Measurements from ENCODE around the gene CHRM3. TPM values are rescaled to one million over a fixed set of nuclear protein-coding genes. Genes with fewer than 3 reads are reported as not detected.

Gene CHRM3
- total RNA-seq (0.42 TPM), polyA plus RNA-seq (0.11 TPM)
- long read RNA-seq, donor 1 = 0 reads
- long read RNA-seq, donor 2, partial matches to known transcripts = 5 of 5 reads
- long read RNA-seq, donor 2, other reads (novel, unspliced or antisense) = 0 of 5 reads
- long read RNA-seq, donor 3 = 0 reads
- long read RNA-seq, donor 4 = 0 reads
- long read RNA-seq, donor 5, full-length matches to known transcripts = 1 of 1 reads
- long read RNA-seq, donor 5, partial matches to known transcripts = 0 of 1 reads
- long read RNA-seq, donor 5, other reads (novel, unspliced or antisense) = 0 of 1 reads
- long read RNA-seq, donor 6 = 0 reads
- long read RNA-seq, donor 7 = 0 reads
- long read RNA-seq, donor 8 = 0 reads
- long read RNA-seq, donor 9 = 0 reads
- long read RNA-seq, donor 10 = 0 reads

DNA sequence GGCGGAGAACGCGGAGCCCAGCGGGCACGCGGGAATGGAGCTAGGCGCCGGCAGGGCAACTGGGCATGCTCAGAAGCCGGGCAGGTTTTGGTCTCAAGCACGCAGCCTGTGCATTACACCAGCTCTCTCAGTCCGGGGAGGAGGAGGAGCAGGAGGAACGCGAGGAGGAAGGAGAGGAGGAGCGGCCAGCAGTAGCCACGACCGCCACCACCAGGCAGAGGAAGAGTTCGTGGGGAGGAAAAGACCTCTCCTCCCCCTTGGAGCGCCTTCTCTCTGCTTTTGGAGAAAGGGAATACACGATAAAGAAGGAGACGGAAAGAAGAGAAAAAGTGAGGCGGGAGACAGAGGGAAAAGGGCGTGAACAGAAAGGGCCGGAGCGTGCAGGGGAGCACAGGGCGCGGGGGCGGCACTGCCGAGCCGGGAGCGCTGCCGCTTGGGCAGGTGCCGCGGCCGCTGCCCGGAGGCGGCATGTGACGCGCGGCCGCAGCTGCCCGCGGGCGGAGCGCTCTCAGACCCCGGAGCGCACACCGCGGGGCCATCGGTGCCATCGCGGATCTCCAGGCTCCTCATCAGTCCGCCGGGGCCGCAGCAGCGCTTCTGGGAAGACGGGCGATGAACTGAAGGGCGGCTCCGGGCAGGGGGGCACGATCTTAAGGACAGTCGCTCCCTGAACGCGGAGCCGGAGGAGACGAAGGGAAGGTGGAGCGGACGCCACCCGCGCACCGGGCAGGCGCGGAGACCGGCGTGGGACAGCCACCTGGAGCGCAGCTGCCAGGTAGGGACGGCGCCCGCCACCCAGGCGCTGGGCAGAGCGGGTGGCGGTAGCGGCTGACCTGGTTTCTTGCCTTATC, at the start of gene CHRM3:
Gene CHRM3, plus strand, starts transcription at position 116 of the 851 bp plus-strand sequence. CDS start 520,884 bp downstream, outside the sequence.
- DNase-seq (ENCODE audit: low read depth in 6 of 9, low spot score in 9 of 9) = peak in 1 of 9 donors; percentile 10
- H3K27me3 ChIP-seq (ENCODE audit: control insufficient read depth in 2 of 2, insufficient read depth in 1 of 2, low read length in 1 of 2) = peaks cover 24 to 60% of the 10 kb centered on the region in 2 donors
- H3K4me1 ChIP-seq (ENCODE audit: control insufficient read depth in 2 of 2, insufficient read depth in 2 of 2, low read length in 2 of 2) = peaks cover 0 to 10% of the 10 kb centered on the region in 2 donors

DNA sequence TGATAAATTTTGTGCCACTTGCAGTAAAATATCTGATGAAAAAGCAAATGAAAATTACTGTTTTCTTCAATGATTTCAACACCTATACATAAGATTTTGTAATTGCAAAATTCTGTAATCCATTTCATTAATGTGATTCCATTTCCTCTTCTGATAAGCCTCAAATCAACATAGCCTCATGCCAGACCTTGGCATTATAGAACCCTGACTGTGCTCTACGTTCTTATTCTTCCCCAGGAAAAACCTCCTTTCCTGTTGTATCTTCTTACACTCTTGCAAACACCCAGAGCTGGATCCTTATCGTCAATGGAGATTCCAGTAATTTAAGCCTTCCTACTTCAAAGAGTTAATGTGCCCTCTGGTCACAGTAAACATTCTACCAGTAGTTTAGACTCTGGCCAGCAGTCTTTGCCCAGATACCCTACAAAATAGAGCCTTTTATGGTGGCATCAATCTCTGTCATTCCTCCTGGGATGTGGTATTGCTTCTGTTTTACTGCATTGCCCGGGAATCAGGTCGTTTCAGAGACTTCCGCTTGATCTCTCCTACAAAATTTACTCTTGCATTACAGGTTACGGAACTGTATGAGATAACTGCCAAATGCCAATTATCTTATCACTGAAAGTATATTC, 48.5 kb upstream of the CHRM3 start:
- H3K4me1 ChIP-seq (ENCODE audit: control insufficient read depth in 2 of 2, insufficient read depth in 2 of 2, low read length in 2 of 2) = no peaks in the 10 kb centered on the region
- no peak for DNase-seq (ENCODE audit: low read depth in 6 of 9, low spot score in 9 of 9)
- H3K4me3 ChIP-seq (ENCODE audit: low read length in 2 of 2) = no peak overlapping the region
- no peak overlapping the region for H3K27ac ChIP-seq (ENCODE audit: low read depth in 1 of 2, low read length in 1 of 2)
- no peaks in the 10 kb centered on the region for H3K36me3 ChIP-seq (ENCODE audit: control insufficient read depth in 2 of 2, insufficient read depth in 2 of 2, low read length in 1 of 2)
- no peaks in the 10 kb centered on the region for H3K9me3 ChIP-seq (ENCODE audit: control insufficient read depth in 2 of 2, insufficient read depth in 1 of 2, low read length in 1 of 2)
- WGBS = 89% methylated on average over 6 of the region's 6 CpGs
- no peaks in the 10 kb centered on the region for H3K27me3 ChIP-seq (ENCODE audit: control insufficient read depth in 2 of 2, insufficient read depth in 1 of 2, low read length in 1 of 2)

More for the DNA sequence above, at the start of gene CHRM3:
- H3K4me3 ChIP-seq (ENCODE audit: low read length in 2 of 2) = peak within 1 kb of the TSS; percentile 23 to 28
- H3K36me3 ChIP-seq (ENCODE audit: control insufficient read depth in 2 of 2, insufficient read depth in 2 of 2, low read length in 1 of 2) = no peaks in the 10 kb centered on the region
- no peak within 1 kb of the TSS for H3K27ac ChIP-seq (ENCODE audit: low read depth in 1 of 2, low read length in 1 of 2)
- WGBS = under 1% methylated on average over 82 of the region's 82 CpGs
- peaks cover 0 to 4% of the 10 kb centered on the region in 2 donors for H3K9me3 ChIP-seq (ENCODE audit: control insufficient read depth in 2 of 2, insufficient read depth in 1 of 2, low read length in 1 of 2)

DNA sequence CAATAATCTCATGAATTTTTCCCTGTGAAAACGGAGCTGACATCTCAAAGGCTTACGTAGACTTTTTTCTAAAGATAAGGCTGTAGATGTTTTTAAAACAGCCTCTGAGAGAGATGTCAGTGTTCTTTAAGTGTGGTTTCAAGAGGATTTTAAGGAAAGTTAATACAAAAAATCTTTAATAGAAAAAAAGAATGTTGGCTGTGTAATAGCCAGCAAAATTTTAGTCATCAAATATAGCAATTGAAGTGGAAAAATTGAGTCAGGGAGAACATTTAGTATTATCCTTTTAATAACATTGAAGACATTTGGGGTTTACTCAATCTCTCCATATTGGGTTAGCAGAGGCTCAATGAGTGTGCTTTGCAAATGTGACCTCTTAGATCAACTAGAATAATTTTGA, 38.6 kb upstream of the CHRM3 start:
- Histone ChIP-seq H3K27ac (ENCODE audit: low read depth in 1 of 2, low read length in 1 of 2) (no peak overlapping the region), H3K4me1 (ENCODE audit: control insufficient read depth in 2 of 2, insufficient read depth in 2 of 2, low read length in 2 of 2) (no peaks in the 10 kb centered on the region), H3K27me3 (ENCODE audit: control insufficient read depth in 2 of 2, insufficient read depth in 1 of 2, low read length in 1 of 2) (no peaks in the 10 kb centered on the region), H3K4me3 (ENCODE audit: low read length in 2 of 2) (no peak overlapping the region), H3K36me3 (ENCODE audit: control insufficient read depth in 2 of 2, insufficient read depth in 2 of 2, low read length in 1 of 2) (no peaks in the 10 kb centered on the region), H3K9me3 (ENCODE audit: control insufficient read depth in 2 of 2, insufficient read depth in 1 of 2, low read length in 1 of 2) (no peaks in the 10 kb centered on the region)
- 92% methylated on average over 2 of the region's 2 CpGs for WGBS
- DNase-seq (ENCODE audit: low read depth in 6 of 9, low spot score in 9 of 9) = no peak

DNA sequence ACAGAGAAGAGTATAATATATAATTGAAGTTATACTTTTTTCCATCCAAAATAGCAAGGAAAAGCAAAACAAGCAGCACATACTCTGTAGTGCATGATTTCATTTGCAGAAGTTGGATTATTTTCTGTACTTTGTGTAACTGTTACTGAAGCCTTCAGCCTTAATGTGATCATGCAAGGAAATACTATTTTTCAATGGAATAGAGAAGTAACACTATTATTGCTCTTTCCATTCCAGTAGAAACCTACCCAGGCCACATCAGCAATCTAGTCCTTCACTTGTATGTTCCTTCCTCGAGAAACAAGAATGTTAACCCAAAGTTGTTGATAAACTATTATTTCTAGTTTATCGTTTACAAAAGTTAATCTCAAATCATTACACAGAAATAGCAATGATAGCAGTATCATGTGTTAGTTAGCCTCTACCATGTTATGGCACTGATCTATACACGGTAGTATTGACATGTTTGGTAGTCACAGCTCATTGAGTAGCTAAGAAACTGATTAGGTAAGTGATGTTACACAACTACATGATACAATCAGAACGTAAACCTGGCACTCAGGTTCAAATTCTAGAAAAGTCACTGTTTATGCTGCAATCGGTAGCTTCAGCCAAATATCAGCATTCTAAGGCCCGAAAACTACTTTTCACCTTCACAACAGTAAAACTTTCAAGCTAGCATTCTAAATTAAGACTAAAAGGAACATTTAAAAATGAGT, 37.6 kb upstream of the CHRM3 start:
- Histone ChIP-seq H3K27me3 (ENCODE audit: control insufficient read depth in 2 of 2, insufficient read depth in 1 of 2, low read length in 1 of 2) (no peaks in the 10 kb centered on the region), H3K36me3 (ENCODE audit: control insufficient read depth in 2 of 2, insufficient read depth in 2 of 2, low read length in 1 of 2) (no peaks in the 10 kb centered on the region), H3K9me3 (ENCODE audit: control insufficient read depth in 2 of 2, insufficient read depth in 1 of 2, low read length in 1 of 2) (no peaks in the 10 kb centered on the region), H3K4me3 (ENCODE audit: low read length in 2 of 2) (no peak overlapping the region), H3K4me1 (ENCODE audit: control insufficient read depth in 2 of 2, insufficient read depth in 2 of 2, low read length in 2 of 2) (no peaks in the 10 kb centered on the region), H3K27ac (ENCODE audit: low read depth in 1 of 2, low read length in 1 of 2) (no peak overlapping the region)
- 94% methylated on average over 6 of the region's 6 CpGs for WGBS
- no peak for DNase-seq (ENCODE audit: low read depth in 6 of 9, low spot score in 9 of 9)

DNA sequence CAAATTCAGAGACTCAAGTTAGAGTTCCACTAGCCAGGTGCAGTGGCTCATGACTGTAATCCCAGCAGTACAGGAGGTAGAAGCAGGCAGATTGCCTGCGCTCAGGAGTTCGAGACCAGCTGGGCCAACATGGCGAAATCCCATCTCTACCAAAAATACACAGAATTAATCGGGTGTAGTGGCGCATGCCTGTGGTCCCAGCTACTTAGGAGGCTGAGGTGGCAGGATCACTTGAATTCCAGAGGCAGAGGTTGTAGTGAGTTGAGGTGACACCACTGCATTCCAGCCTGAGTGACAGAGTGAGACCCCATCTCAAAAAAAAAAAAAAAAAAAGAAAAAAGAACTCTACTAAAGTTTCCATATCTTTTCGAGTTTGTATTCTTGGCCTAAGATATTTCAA, 36.7 kb upstream of the CHRM3 start:
- DNase-seq (ENCODE audit: low read depth in 6 of 9, low spot score in 9 of 9) = no peak
- Histone ChIP-seq H3K4me1 (ENCODE audit: control insufficient read depth in 2 of 2, insufficient read depth in 2 of 2, low read length in 2 of 2) (no peaks in the 10 kb centered on the region), H3K9me3 (ENCODE audit: control insufficient read depth in 2 of 2, insufficient read depth in 1 of 2, low read length in 1 of 2) (no peaks in the 10 kb centered on the region), H3K36me3 (ENCODE audit: control insufficient read depth in 2 of 2, insufficient read depth in 2 of 2, low read length in 1 of 2) (no peaks in the 10 kb centered on the region), H3K27ac (ENCODE audit: low read depth in 1 of 2, low read length in 1 of 2) (no peak overlapping the region), H3K27me3 (ENCODE audit: control insufficient read depth in 2 of 2, insufficient read depth in 1 of 2, low read length in 1 of 2) (no peaks in the 10 kb centered on the region), H3K4me3 (ENCODE audit: low read length in 2 of 2) (no peak overlapping the region)
- 96% methylated on average over 6 of the region's 6 CpGs for WGBS

DNA sequence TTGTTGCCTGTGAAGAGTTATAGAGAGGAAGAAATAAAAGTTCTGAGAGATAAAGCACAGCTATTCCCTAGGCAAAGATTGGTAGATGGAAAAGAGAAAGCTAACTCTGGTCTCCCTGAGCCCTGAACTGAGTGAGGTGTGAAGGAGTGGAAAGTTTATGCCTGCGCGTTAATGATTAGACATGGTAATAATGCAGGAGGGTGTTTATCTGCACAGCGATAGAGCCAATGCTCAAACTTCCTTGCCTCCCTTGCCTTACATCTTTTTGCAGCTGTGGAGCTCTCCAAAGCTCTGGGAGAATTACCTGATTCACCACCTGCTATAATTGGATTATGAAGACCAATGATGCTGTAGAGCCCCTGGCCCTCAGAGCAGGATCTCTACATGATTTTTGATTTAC, 32.8 kb upstream of the CHRM3 start:
- DNase-seq (ENCODE audit: low read depth in 6 of 9, low spot score in 9 of 9) = no peak
- Histone ChIP-seq H3K4me1 (ENCODE audit: control insufficient read depth in 2 of 2, insufficient read depth in 2 of 2, low read length in 2 of 2) (no peaks in the 10 kb centered on the region), H3K27ac (ENCODE audit: low read depth in 1 of 2, low read length in 1 of 2) (no peak overlapping the region), H3K9me3 (ENCODE audit: control insufficient read depth in 2 of 2, insufficient read depth in 1 of 2, low read length in 1 of 2) (no peaks in the 10 kb centered on the region), H3K36me3 (ENCODE audit: control insufficient read depth in 2 of 2, insufficient read depth in 2 of 2, low read length in 1 of 2) (no peaks in the 10 kb centered on the region), H3K27me3 (ENCODE audit: control insufficient read depth in 2 of 2, insufficient read depth in 1 of 2, low read length in 1 of 2) (no peaks in the 10 kb centered on the region), H3K4me3 (ENCODE audit: low read length in 2 of 2) (no peak overlapping the region)
- 95% methylated on average over 3 of the region's 3 CpGs for WGBS

DNA sequence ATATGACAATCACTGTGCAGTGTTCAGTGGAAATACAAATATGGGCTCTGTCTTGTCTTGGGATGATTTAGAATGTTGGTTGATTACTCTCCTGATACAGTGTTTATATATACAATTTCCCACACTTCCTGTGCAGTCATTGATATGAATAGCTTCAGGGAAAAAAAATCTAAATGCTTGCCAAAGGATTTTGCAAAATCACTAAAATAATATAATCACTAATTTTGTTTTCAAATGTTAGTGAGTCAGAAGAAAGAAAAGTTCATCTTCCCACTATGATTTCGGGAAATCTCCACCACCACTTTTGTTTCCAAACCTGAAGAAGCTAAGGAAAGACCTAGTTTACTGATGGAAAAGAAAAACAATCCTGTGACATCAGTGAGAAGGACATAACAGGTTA, 32.1 kb upstream of the CHRM3 start:
- no peak for DNase-seq (ENCODE audit: low read depth in 6 of 9, low spot score in 9 of 9)
- 81% methylated on average over 1 of the region's 1 CpG for WGBS
- Histone ChIP-seq H3K4me3 (ENCODE audit: low read length in 2 of 2) (no peak overlapping the region), H3K27ac (ENCODE audit: low read depth in 1 of 2, low read length in 1 of 2) (no peak overlapping the region), H3K36me3 (ENCODE audit: control insufficient read depth in 2 of 2, insufficient read depth in 2 of 2, low read length in 1 of 2) (no peaks in the 10 kb centered on the region), H3K9me3 (ENCODE audit: control insufficient read depth in 2 of 2, insufficient read depth in 1 of 2, low read length in 1 of 2) (no peaks in the 10 kb centered on the region), H3K4me1 (ENCODE audit: control insufficient read depth in 2 of 2, insufficient read depth in 2 of 2, low read length in 2 of 2) (no peaks in the 10 kb centered on the region), H3K27me3 (ENCODE audit: control insufficient read depth in 2 of 2, insufficient read depth in 1 of 2, low read length in 1 of 2) (no peaks in the 10 kb centered on the region)

DNA sequence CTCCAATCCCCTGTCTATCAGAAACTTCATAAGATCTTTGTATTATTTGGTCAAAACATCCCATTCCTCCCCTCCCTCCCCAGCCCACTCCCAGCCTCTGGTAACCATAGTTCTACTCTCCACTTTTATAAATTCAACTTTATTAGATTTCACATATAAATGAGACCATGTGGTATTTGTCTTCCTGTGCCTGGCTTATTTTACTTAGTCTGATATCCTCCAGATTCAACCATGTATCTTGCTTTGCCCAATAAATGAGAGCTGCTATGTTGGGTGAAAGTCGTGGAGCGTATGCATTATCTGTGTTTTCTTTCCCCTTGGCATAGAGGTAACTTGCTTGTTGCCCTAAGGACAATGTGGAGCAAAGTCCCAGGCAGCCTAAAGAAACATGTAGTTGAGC, 28.5 kb upstream of the CHRM3 start:
- Histone ChIP-seq H3K27me3 (ENCODE audit: control insufficient read depth in 2 of 2, insufficient read depth in 1 of 2, low read length in 1 of 2) (no peaks in the 10 kb centered on the region), H3K36me3 (ENCODE audit: control insufficient read depth in 2 of 2, insufficient read depth in 2 of 2, low read length in 1 of 2) (no peaks in the 10 kb centered on the region), H3K4me3 (ENCODE audit: low read length in 2 of 2) (no peak overlapping the region), H3K27ac (ENCODE audit: low read depth in 1 of 2, low read length in 1 of 2) (no peak overlapping the region), H3K4me1 (ENCODE audit: control insufficient read depth in 2 of 2, insufficient read depth in 2 of 2, low read length in 2 of 2) (no peaks in the 10 kb centered on the region), H3K9me3 (ENCODE audit: control insufficient read depth in 2 of 2, insufficient read depth in 1 of 2, low read length in 1 of 2) (no peaks in the 10 kb centered on the region)
- DNase-seq (ENCODE audit: low read depth in 6 of 9, low spot score in 9 of 9) = no peak
- 95% methylated on average over 2 of the region's 2 CpGs for whole genome bisulfite sequencing

Measured in thymus (tissue), 14 donors.